ENCODE data around the gene C12orf57. TPM values are rescaled to one million over a fixed set of nuclear protein-coding genes. Genes with fewer than 3 reads are reported as not detected.

The C12orf57 gene
- total and polyA plus RNA-seq, 10 of the 15 experiments (the other 5 are each of a cell fraction or from before 2014, with no cell fraction given): 64.5 to 377 (median 211) TPM

DNA sequence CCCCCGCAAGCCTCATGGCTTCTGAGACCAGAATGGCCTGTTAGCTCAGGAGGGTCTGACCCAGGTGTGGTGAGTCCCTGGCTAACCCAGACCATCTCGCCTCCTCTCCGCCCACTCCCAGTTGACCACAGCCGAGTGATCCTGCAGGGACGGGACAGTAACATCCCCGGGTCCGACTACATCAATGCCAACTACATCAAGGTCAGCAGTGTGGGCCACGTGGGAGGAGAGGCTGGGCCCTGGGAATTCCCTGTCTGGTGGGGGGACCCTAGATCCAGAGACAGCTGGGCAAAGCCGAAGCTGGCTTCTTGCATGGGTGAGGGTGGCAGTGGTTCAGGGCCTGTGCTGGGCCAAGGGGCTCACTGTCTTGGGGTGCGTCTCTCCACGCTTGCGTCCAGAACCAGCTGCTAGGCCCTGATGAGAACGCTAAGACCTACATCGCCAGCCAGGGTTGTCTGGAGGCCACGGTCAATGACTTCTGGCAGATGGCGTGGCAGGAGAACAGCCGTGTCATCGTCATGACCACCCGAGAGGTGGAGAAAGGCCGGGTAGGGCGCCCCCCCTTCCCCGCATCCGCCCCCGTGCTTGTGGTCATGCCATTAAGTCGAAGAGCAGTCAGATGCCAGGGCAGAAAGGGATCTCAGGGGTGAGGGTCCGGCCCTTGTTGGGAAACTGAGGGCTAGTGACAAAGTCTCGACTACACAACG, 12.4 kb downstream of the C12orf57 start:
- Histone ChIP-seq H2AFZ (ENCODE audit: control insufficient read depth, low read depth, low read length) (no peak overlapping the region), H4K20me1 (ENCODE audit: control insufficient read depth, insufficient read depth) (no peaks in the 10 kb centered on the region), H3K9me3 (replicated peaks; ENCODE audit: control insufficient read depth, insufficient read depth, low read length) (no peaks in the 10 kb centered on the region), H3K9ac (ENCODE audit: control insufficient read depth, insufficient read depth, low read length) (peak overlapping the region; percentile 63), H3K4me3 (peak overlapping the region; percentile 95; the same call in 1 of the 2 replicates), H3K27me3 (replicated peaks in 1 of 2; ENCODE audit: control insufficient read depth in 2 of 2, insufficient read depth in 2 of 2, low read length in 1 of 2) (no peaks in the 10 kb centered on the region), H3K36me3 (ENCODE audit: control insufficient read depth in 2 of 2, insufficient read depth in 2 of 2, low read length in 1 of 2) (peaks cover 11 to 39% of the 10 kb centered on the region in 2 experiments), H3K4me1 (ENCODE audit: control insufficient read depth, insufficient read depth, low read length) (peaks cover 75% of the 10 kb centered on the region), H3K4me2 (ENCODE audit: control insufficient read depth, insufficient read depth) (peak overlapping the region; percentile 99), H3K27ac (ENCODE audit: control insufficient read depth, insufficient read depth) (peak overlapping the region; percentile 99), H3K79me2 (ENCODE audit: control insufficient read depth, insufficient read depth, low read length) (peaks cover 98% of the 10 kb centered on the region)
- FAIRE-seq: no peak
- no peak for DNase-seq (ENCODE audit: low read depth, low spot score)
- ChIA-PET RAD21 (ENCODE audit: unreplicated experiment) (interaction anchor here (1.2 to 13.5 kb wide), 3 partner anchors 10 to 203 kb away, joined by 3 to 426 read pairs (median 6); partner anchors contain the start of genes C12orf57, C1RL, MLF2 and RNU7-1), POLR2A (interaction anchor here (1.2 to 13.5 kb wide), 3 partner anchors 9 to 31 kb away, joined by 4 to 524 read pairs (median 7); partner anchors contain the start of genes C12orf57, PTPN6 and RNU7-1), SMC1A (ENCODE audit: uncharacterized antibody, unreplicated experiment) (interaction anchor here (0.9 to 13.2 kb wide), 5 partner anchors 8 to 30 kb away, joined by 3 to 395 read pairs (median 3); partner anchors contain the start of genes C12orf57, PTPN6 and RNU7-1), CTCF (interaction anchor here (1.0 to 13.2 kb wide), 3 partner anchors 8 to 31 kb away, joined by 3 to 645 read pairs (median 6); partner anchors contain the start of genes C12orf57, PTPN6 and RNU7-1)
- no TSS peak for BruUV-seq (replicated peaks)
- in situ Hi-C loops (cut with MboI): loop anchor here (25.0 kb wide), 1 partner anchor 1681 kb away; no protein-coding TSS in a partner anchor
- WGBS (ENCODE audit: insufficient coverage, insufficient replicate concordance, low lambda C conversion rate, missing lambda C conversion rate): 9% methylated on average over 28 of the region's 28 CpGs
- ATAC-seq: 0 out of 3 replicates have a peak, but pooled peaks have one; percentile 0
- intact Hi-C loops (cut with micrococcal nuclease; ENCODE audit: unreplicated experiment): no loop called here
- no peak for TF ChIP-seq RFX5 (IDR thresholded peaks at IDR 0.05; ENCODE audit: low read depth, low read length)
- TF ChIP-seq NFIC (IDR thresholded peaks at IDR 0.05; ENCODE audit: low read depth, low read length): no peak
- TF ChIP-seq MEF2A (IDR thresholded peaks at IDR 0.05; ENCODE audit: insufficient read depth, low read depth, low read length): no peak
- TF ChIP-seq, protein P1, sequence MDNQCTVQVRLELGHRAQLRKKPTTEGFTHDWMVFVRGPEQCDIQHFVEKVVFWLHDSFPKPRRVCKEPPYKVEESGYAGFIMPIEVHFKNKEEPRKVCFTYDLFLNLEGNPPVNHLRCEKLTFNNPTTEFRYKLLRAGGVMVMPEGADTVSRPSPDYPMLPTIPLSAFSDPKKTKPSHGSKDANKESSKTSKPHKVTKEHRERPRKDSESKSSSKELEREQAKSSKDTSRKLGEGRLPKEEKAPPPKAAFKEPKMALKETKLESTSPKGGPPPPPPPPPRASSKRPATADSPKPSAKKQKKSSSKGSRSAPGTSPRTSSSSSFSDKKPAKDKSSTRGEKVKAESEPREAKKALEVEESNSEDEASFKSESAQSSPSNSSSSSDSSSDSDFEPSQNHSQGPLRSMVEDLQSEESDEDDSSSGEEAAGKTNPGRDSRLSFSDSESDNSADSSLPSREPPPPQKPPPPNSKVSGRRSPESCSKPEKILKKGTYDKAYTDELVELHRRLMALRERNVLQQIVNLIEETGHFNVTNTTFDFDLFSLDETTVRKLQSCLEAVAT (IDR thresholded peaks at IDR 0.05): 0 out of 2 replicates have a peak, but pooled peaks have one; percentile 32
- TF ChIP-seq TCF3 (IDR thresholded peaks at IDR 0.05; ENCODE audit: borderline replicate concordance, insufficient read depth, low read depth, low read length): no peak
- no peak for TF ChIP-seq NR2C1 (IDR thresholded peaks at IDR 0.05)
- TF ChIP-seq STAT3 (IDR thresholded peaks at IDR 0.05; ENCODE audit: low read depth, low read length): no peak
- peak; percentile 73 for TF ChIP-seq LARP7 (IDR thresholded peaks at IDR 0.05)
- TF ChIP-seq CHD4 (IDR thresholded peaks at IDR 0.05): no peak
- TF ChIP-seq ESRRA (IDR thresholded peaks at IDR 0.05; ENCODE audit: low read length): no peak
- TF ChIP-seq YBX1 (IDR thresholded peaks at IDR 0.05): no peak
- TF ChIP-seq, protein P2, sequence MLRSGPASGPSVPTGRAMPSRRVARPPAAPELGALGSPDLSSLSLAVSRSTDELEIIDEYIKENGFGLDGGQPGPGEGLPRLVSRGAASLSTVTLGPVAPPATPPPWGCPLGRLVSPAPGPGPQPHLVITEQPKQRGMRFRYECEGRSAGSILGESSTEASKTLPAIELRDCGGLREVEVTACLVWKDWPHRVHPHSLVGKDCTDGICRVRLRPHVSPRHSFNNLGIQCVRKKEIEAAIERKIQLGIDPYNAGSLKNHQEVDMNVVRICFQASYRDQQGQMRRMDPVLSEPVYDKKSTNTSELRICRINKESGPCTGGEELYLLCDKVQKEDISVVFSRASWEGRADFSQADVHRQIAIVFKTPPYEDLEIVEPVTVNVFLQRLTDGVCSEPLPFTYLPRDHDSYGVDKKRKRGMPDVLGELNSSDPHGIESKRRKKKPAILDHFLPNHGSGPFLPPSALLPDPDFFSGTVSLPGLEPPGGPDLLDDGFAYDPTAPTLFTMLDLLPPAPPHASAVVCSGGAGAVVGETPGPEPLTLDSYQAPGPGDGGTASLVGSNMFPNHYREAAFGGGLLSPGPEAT (IDR thresholded peaks at IDR 0.05; ENCODE audit: low read depth): no peak
- no peak for TF ChIP-seq NFYA (IDR thresholded peaks at IDR 0.05; ENCODE audit: borderline replicate concordance, low read depth, low read length)
- TF ChIP-seq FOXM1 (IDR thresholded peaks at IDR 0.05; ENCODE audit: low read depth, low read length): no peak
- no peak for TF ChIP-seq CHD1 (IDR thresholded peaks at IDR 0.05; ENCODE audit: low read depth, low read length)
- TF ChIP-seq MTA3 (IDR thresholded peaks at IDR 0.05; ENCODE audit: borderline replicate concordance, low read length): no peak
- TF ChIP-seq CBFB (IDR thresholded peaks at IDR 0.05; ENCODE audit: low read depth): no peak
- TF ChIP-seq CREM (IDR thresholded peaks at IDR 0.05; ENCODE audit: low read depth): no peak
- TF ChIP-seq SPI1 (IDR thresholded peaks at IDR 0.05; ENCODE audit: borderline replicate concordance, insufficient read depth, low read depth, low read length): no peak
- TF ChIP-seq POU2F2 (IDR thresholded peaks at IDR 0.05; ENCODE audit: borderline replicate concordance, low read depth, low read length): no peak
- TF ChIP-seq, protein P3, sequence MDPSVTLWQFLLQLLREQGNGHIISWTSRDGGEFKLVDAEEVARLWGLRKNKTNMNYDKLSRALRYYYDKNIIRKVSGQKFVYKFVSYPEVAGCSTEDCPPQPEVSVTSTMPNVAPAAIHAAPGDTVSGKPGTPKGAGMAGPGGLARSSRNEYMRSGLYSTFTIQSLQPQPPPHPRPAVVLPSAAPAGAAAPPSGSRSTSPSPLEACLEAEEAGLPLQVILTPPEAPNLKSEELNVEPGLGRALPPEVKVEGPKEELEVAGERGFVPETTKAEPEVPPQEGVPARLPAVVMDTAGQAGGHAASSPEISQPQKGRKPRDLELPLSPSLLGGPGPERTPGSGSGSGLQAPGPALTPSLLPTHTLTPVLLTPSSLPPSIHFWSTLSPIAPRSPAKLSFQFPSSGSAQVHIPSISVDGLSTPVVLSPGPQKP (IDR thresholded peaks at IDR 0.05; ENCODE audit: low read depth, low read length): no peak
- no peak for TF ChIP-seq SP1 (IDR thresholded peaks at IDR 0.05; ENCODE audit: low read depth, low read length)

All from GM12878 (cell line).